ENCODE results near the gene AMBRA1. TPM values are rescaled to one million over a fixed set of nuclear protein-coding genes. Genes with fewer than 3 reads are reported as not detected.

The AMBRA1 gene
- total RNA-seq, 3 donors from 2014 or later, result 32.5 to 38.9 (median 34.1) TPM

DNA sequence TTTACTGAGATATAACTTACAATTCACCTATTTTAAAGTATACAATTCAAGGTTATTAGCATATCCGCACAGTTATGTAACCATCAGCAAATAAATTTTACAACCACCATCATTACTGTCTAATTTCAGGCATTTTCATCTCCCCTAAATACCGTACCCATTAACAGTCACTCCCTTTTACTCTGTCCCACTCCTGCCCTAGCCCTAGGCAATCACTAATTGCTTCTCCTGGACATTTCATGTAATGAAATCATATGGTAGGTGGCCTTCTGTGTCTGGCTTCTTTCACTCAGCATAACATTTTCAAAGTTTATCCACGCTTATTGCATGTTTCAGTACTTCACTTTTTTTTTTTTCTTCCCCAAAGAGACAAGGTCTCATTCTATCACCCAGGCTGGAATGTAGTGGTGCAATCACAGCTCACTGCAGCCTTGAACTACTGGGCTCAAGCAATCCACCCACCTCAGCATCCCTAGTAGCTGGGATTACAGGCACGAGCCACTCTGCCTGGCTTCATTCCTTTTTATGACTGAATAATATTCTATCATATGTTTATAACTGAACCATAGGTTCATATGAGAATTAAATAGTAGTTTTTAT, 140.8 kb downstream of the AMBRA1 start:
- intact Hi-C loops (cut with DNase I; ENCODE audit: low total_unique reads), result no loop called here
- Histone ChIP-seq H3K36me3 (no peaks in the 10 kb centered on the region), H3K4me1 (peaks cover 0 to 2% of the 10 kb centered on the region in 2 donors), H3K4me3 (no peak overlapping the region), H3K9me3 (no peaks in the 10 kb centered on the region), H3K27me3 (no peaks in the 10 kb centered on the region), H3K27ac (no peak overlapping the region)
- no peak for DNase-seq (ENCODE audit: low spot score in 2 of 2)
- no peak for TF ChIP-seq POLR2A (IDR thresholded peaks at IDR 0.05)
- no peak for TF ChIP-seq POLR2AphosphoS5 (IDR thresholded peaks at IDR 0.05)
- TF ChIP-seq, protein P1, sequence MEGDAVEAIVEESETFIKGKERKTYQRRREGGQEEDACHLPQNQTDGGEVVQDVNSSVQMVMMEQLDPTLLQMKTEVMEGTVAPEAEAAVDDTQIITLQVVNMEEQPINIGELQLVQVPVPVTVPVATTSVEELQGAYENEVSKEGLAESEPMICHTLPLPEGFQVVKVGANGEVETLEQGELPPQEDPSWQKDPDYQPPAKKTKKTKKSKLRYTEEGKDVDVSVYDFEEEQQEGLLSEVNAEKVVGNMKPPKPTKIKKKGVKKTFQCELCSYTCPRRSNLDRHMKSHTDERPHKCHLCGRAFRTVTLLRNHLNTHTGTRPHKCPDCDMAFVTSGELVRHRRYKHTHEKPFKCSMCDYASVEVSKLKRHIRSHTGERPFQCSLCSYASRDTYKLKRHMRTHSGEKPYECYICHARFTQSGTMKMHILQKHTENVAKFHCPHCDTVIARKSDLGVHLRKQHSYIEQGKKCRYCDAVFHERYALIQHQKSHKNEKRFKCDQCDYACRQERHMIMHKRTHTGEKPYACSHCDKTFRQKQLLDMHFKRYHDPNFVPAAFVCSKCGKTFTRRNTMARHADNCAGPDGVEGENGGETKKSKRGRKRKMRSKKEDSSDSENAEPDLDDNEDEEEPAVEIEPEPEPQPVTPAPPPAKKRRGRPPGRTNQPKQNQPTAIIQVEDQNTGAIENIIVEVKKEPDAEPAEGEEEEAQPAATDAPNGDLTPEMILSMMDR (IDR thresholded peaks at IDR 0.05), result no peak

- Histone ChIP-seq H3K27ac (peak overlapping the region in 1 of 2 donors; percentile 11), H3K36me3 (no peaks in the 10 kb centered on the region), H3K4me1 (peaks cover 0 to 2% of the 10 kb centered on the region in 2 donors), H3K4me3 (no peak overlapping the region), H3K9me3 (no peaks in the 10 kb centered on the region), H3K27me3 (no peaks in the 10 kb centered on the region)
- DNase-seq (ENCODE audit: low spot score in 2 of 2), result no peak
- intact Hi-C loops (cut with DNase I; ENCODE audit: low total_unique reads), result no loop called here
- TF ChIP-seq, protein P1 (IDR thresholded peaks at IDR 0.05), result no peak
- TF ChIP-seq POLR2A (IDR thresholded peaks at IDR 0.05) (no peak), POLR2AphosphoS5 (IDR thresholded peaks at IDR 0.05) (no peak)
Measured at GRCh38 chr11:46451759-46452158, 142.1 kb downstream of the AMBRA1 start.

DNA sequence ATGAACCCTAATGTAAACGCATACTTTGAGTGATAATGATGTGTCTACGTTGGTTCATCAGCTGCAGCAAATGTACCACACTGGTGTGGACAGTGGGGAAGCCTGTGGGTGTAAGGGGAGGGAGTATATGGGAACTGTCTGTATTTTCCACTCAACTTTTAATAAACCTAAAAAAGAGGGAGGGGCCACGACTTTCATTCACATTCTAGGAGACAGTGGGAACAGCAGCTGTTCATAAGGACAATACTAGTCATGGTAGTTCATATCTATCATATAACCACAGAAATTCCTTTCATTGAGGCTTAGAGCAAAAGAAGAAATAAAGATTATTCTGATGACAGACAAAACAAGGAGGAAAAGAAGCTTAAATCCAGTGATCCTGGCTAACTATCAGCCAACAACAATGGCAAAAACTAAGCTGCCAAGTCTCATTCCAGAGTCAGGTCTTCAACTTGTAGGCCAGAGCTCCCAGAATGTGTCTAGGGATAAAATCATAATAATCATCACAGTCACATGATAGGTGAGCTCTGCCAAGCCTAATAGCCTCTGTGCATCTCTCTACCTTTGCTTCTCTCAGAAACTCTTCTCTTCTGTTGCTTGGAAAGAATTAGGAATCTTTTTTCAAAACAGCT, 142.9 kb downstream of the AMBRA1 start:
- no peak for DNase-seq (ENCODE audit: low spot score in 2 of 2)
- Histone ChIP-seq H3K27ac (peak overlapping the region; percentile 11 to 45), H3K4me3 (no peak overlapping the region), H3K9me3 (no peaks in the 10 kb centered on the region), H3K4me1 (peaks cover 0 to 2% of the 10 kb centered on the region in 2 donors), H3K36me3 (no peaks in the 10 kb centered on the region), H3K27me3 (no peaks in the 10 kb centered on the region)
- intact Hi-C loops (cut with DNase I; ENCODE audit: low total_unique reads), result no loop called here
- TF ChIP-seq POLR2A (IDR thresholded peaks at IDR 0.05) (no peak), POLR2AphosphoS5 (IDR thresholded peaks at IDR 0.05) (no peak)
- TF ChIP-seq, protein P1 (IDR thresholded peaks at IDR 0.05), result no peak

DNA sequence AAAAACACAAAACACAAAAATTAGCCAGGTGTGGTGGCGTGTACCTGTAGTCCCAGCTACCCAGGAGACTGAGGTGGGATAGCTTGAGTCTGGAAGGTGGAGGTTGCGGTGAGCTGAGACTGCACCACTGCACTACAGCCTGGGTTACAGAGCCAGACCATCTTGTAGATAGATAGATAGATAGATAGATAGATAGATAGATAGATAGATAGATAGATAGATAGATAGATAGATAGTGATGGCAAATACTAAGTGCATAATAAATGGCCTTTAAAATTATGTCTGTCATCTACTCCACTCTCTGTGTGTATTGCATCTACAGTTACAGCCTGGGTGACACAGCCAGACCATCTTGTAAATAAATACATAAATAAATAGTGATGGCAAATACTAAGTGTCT, 146.3 kb downstream of the AMBRA1 start:
- Histone ChIP-seq H3K36me3 (no peaks in the 10 kb centered on the region), H3K27me3 (no peaks in the 10 kb centered on the region), H3K9me3 (no peaks in the 10 kb centered on the region), H3K4me1 (peaks cover 0 to 2% of the 10 kb centered on the region in 2 donors), H3K4me3 (no peak overlapping the region), H3K27ac (no peak overlapping the region)
- TF ChIP-seq, protein P1 (IDR thresholded peaks at IDR 0.05), result no peak
- TF ChIP-seq POLR2AphosphoS5 (IDR thresholded peaks at IDR 0.05), result no peak
- no peak for TF ChIP-seq POLR2A (IDR thresholded peaks at IDR 0.05)
- intact Hi-C loops (cut with DNase I; ENCODE audit: low total_unique reads), result no loop called here
- DNase-seq (ENCODE audit: low spot score in 2 of 2), result no peak

Measured in breast epithelium (tissue), 4 donors.